CD4-positive, alpha-beta T cell treated with Interleukin-2 at 100 ng/mL for 4 hours (primary cell): ENCODE results near the gene RGS6.

ENCODE experiments used
- DNase-seq: peaks from one replicate; pipeline ENCODE4 v3.0.0-alpha.2; 2020; ENCODE audit warnings: low spot score

Gene RGS6

GRCh38 chr14:72499746-72500145 lies 567.5 kb downstream of the RGS6 start:
- no peak for DNase-seq

GRCh38 chr14:72500234-72500838 lies 568.1 kb downstream of the RGS6 start:
- DNase-seq = no peak

GRCh38 chr14:72501439-72501838 lies 569.2 kb downstream of the RGS6 start:
- no peak for DNase-seq

- no peak for DNase-seq
Measured at GRCh38 chr14:72503271-72503670, 571.0 kb downstream of the RGS6 start.

- no peak for DNase-seq
Measured at GRCh38 chr14:72503696-72504368, 571.6 kb downstream of the RGS6 start.

GRCh38 chr14:72510566-72510965 lies 578.3 kb downstream of the RGS6 start:
- DNase-seq = no peak

- no peak for DNase-seq
Measured at GRCh38 chr14:72512281-72512680, 580.1 kb downstream of the RGS6 start.

GRCh38 chr14:72512925-72513324 lies 580.7 kb downstream of the RGS6 start:
- DNase-seq = no peak

GRCh38 chr14:72513346-72513745 lies 581.1 kb downstream of the RGS6 start:
- no peak for DNase-seq

GRCh38 chr14:72513965-72514659 lies 581.9 kb downstream of the RGS6 start:
- no peak for DNase-seq

- DNase-seq = no peak
Measured at GRCh38 chr14:72514660-72515025, 582.4 kb downstream of the RGS6 start.

- DNase-seq = no peak
Measured at GRCh38 chr14:72515779-72516770, 583.8 kb downstream of the RGS6 start.

- DNase-seq = peak; percentile 83
Measured at GRCh38 chr14:72516936-72517700, 584.9 kb downstream of the RGS6 start.

GRCh38 chr14:72517736-72518135 lies 585.5 kb downstream of the RGS6 start:
- no peak for DNase-seq

- peak; percentile 67 for DNase-seq
Measured at GRCh38 chr14:72518809-72519377, 586.7 kb downstream of the RGS6 start.

- peak; percentile 39 for DNase-seq
Measured at GRCh38 chr14:72519543-72519942, 587.3 kb downstream of the RGS6 start.

GRCh38 chr14:72521045-72521444 lies 588.8 kb downstream of the RGS6 start:
- no peak for DNase-seq

GRCh38 chr14:72521968-72522741 lies 589.9 kb downstream of the RGS6 start:
- no peak for DNase-seq

GRCh38 chr14:72522847-72523246 lies 590.6 kb downstream of the RGS6 start:
- DNase-seq = no peak
